K562 (cell line): ENCODE data around the gene PRPF38A. TPM values are rescaled to one million over a fixed set of nuclear protein-coding genes. Genes with fewer than 3 reads are reported as not detected.

ENCODE experiments used
- CBFA2T2 ChIP-seq: fragments of 450-650 bp; conservative IDR thresholded peaks from 2 replicates; pipeline ENCODE4 v1.6.1; 2017; ENCODE audit warnings: mild to moderate bottlenecking
- E4F1 ChIP-seq: fragments of 250-450 bp; sonication (Bioruptor Pico); IDR thresholded peaks from 2 replicates; pipeline ENCODE4 v1.5.0; 2021; ENCODE audit warnings: mild to moderate bottlenecking, borderline replicate concordance
- EP300 ChIP-seq: IDR thresholded peaks from 2 replicates; pipeline ENCODE4 v1.6.1; 2012; ENCODE audit warnings: low read length, improper control_type of control experiment
- FIP1L1 ChIP-seq: fragments of 200-400 bp; formaldehyde crosslinking; IDR thresholded peaks from 2 replicates; pipeline ENCODE4 v1.6.1; 2018; ENCODE audit warnings: mild to moderate bottlenecking, low read depth, low read length; ENCODE audit not compliant: poor library complexity, severe bottlenecking
- KDM1A ChIP-seq, 2 experiments: fragments of 450-650 bp; IDR thresholded peaks; 2 replicates each; pipeline ENCODE4 v1.6.1; 2016; ENCODE audit warnings: mild to moderate bottlenecking in 2 of 2
- KLF1 ChIP-seq: fragments of 450-650 bp; IDR thresholded peaks from 2 replicates; pipeline ENCODE4 v1.6.1; 2016; ENCODE audit warnings: missing genetic modification characterization, missing compliant biosample characterization
- MBD1 ChIP-seq: fragments of 250-450 bp; sonication (Bioruptor Pico); IDR thresholded peaks from 2 replicates; pipeline ENCODE4 v1.8.0; 2022; ENCODE audit warnings: inconsistent platforms
- MYBL2 ChIP-seq, 2 experiments: fragments of 450-650 bp in 1 of 2; sonication (generic) in 1 of 2; formaldehyde crosslinking in 1 of 2; IDR thresholded peaks; 2 replicates each; pipeline versions ENCODE4 v1.6.1 to v1.8.1; 2017 to 2022; ENCODE audit warnings: borderline replicate concordance in 1 of 2, inconsistent platforms in 1 of 2, low read depth in 1 of 2, mild to moderate bottlenecking in 1 of 2, missing genetic modification reagents in 1 of 2, moderate library complexity in 1 of 2
- PRMT5 ChIP-seq: sonication (generic); formaldehyde crosslinking; IDR thresholded peaks from 2 replicates; pipeline ENCODE4 v1.5.0; 2020; ENCODE audit warnings: missing genetic modification reagents
- RFX1 ChIP-seq: fragments of 450-650 bp; IDR thresholded peaks from 2 replicates; pipeline ENCODE4 v1.6.1; 2016; ENCODE audit warnings: mild to moderate bottlenecking, moderate library complexity
- ZNF174 ChIP-seq: fragments of 250-450 bp; sonication (Bioruptor Pico); IDR thresholded peaks from 2 replicates; pipeline ENCODE4 v1.4.0; 2020; ENCODE audit warnings: mild to moderate bottlenecking
- ZNF3 ChIP-seq: fragments of 250-450 bp; sonication (Bioruptor Pico); IDR thresholded peaks from 2 replicates; pipeline ENCODE4 v1.5.0; 2021; ENCODE audit warnings: mild to moderate bottlenecking, moderate library complexity
- ZNF609 ChIP-seq: sonication (generic); formaldehyde crosslinking; IDR thresholded peaks from 2 replicates; pipeline ENCODE4 v1.8.1; 2023; ENCODE audit warnings: missing genetic modification reagents, mild to moderate bottlenecking, borderline replicate concordance
- polyA plus RNA-seq, 8 experiments: library from polyadenylated mRNA; depleted of rRNA in 4 of 8; stranded (reverse) in 5 of 8; unstranded in 3 of 8; fragments of >200 nt; fragmentation: Nextera tagmentation in 2 of 8; fragmentation: Illumina TruSeq in 1 of 8; extraction: Ambion mirVana in 2 of 8; extraction: Trizol in 1 of 8; gene quantifications; 2 replicates each; pipeline versions ENCODE4 v1.2.1 to v1.2.3, GENCODE V29; 2011 to 2014; ENCODE audit warnings: inconsistent platforms in 1 of 8, missing spikeins in 1 of 8
- total RNA-seq, 7 experiments: library from RNA; depleted of rRNA in 6 of 7; stranded (reverse); fragments of >200 nt in 6 of 7; fragmentation: Illumina TruSeq in 2 of 7; extraction: Trizol in 2 of 7; gene quantifications; 2 replicates each; pipeline versions ENCODE4 v1.2.1 to v1.2.3, GENCODE V29; 2011 to 2021; ENCODE audit warnings: low replicate concordance in 1 of 7
- TF ChIP-seq, protein P1 (sequence below): fragments of 250-450 bp; sonication (Bioruptor Pico); IDR thresholded peaks from 2 replicates; pipeline ENCODE4 v1.5.0; 2020; ENCODE audit warnings: mild to moderate bottlenecking, borderline replicate concordance

PRPF38A gene
- total and polyA plus RNA-seq, 9 of the 15 experiments (the other 6 are each of a cell fraction or from before 2014, with no cell fraction given), result 53.6 to 198 (median 89.2) TPM

- TF ChIP-seq, protein P1, sequence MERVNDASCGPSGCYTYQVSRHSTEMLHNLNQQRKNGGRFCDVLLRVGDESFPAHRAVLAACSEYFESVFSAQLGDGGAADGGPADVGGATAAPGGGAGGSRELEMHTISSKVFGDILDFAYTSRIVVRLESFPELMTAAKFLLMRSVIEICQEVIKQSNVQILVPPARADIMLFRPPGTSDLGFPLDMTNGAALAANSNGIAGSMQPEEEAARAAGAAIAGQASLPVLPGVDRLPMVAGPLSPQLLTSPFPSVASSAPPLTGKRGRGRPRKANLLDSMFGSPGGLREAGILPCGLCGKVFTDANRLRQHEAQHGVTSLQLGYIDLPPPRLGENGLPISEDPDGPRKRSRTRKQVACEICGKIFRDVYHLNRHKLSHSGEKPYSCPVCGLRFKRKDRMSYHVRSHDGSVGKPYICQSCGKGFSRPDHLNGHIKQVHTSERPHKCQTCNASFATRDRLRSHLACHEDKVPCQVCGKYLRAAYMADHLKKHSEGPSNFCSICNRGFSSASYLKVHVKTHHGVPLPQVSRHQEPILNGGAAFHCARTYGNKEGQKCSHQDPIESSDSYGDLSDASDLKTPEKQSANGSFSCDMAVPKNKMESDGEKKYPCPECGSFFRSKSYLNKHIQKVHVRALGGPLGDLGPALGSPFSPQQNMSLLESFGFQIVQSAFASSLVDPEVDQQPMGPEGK (CRISPR knock-in tag), result no peak
- no peak for TF ChIP-seq CBFA2T2
- TF ChIP-seq ZNF174, result 0 out of 2 replicates have a peak, but pooled peaks have one; percentile 18
- TF ChIP-seq KDM1A (IDR thresholded peaks at IDR 0.05), result no peak
- TF ChIP-seq FIP1L1, result no peak
- no peak for TF ChIP-seq ZNF609 (CRISPR knock-in tag)
- TF ChIP-seq KLF1 (tag), result no peak
- TF ChIP-seq ZNF3 (CRISPR knock-in tag), result no peak
- TF ChIP-seq MBD1 (CRISPR knock-in tag), result no peak
- TF ChIP-seq E4F1 (CRISPR knock-in tag), result no peak; the same call in 1 of the 2 replicates
- TF ChIP-seq MYBL2 (IDR thresholded peaks at IDR 0.05; ENCODE audit: low read depth), result no peak
- TF ChIP-seq MYBL2 (CRISPR knock-in tag; IDR thresholded peaks at IDR 0.05; ENCODE audit: borderline replicate concordance), result no peak
- no peak for TF ChIP-seq PRMT5 (CRISPR knock-in tag)
- no peak; the same call in 1 of the 2 replicates for TF ChIP-seq EP300
- no peak for TF ChIP-seq RFX1
Observed at GRCh38 chr1:52404116-52404974, at the start of gene PRPF38A, which contains the start of gene ORC1 (continued).
